Thoracic aorta (tissue), 2 donors: ENCODE results near the gene CD302. TPM values are rescaled to one million over a fixed set of nuclear protein-coding genes. Genes with fewer than 3 reads are reported as not detected.
"Not testable (repeated sequence)": the region's sequence is repeated elsewhere in the genome, so short reads cannot be mapped to it uniquely, and the experiment has no call there.

Experiments
- ATAC-seq: fragments of 150-250 bp; one replicate; pipeline ENCODE4 v1.8.0; 2017; ENCODE audit warnings: low read depth; ENCODE audit not compliant: insufficient number of reproducible peaks, low FRiP score
- DNase-seq: peaks from one replicate; pipeline ENCODE4 v3.0.0-alpha.2; 2020; ENCODE audit warnings: low spot score
- H3K27ac ChIP-seq, 2 donors: fragments of 200-600 bp; sonication (generic); 1 replicate in 1 of 2; 2 replicates in 1 of 2; pipeline ENCODE4 v1.5.1; 2016; ENCODE audit warnings: mild to moderate bottlenecking in 2 of 2, moderate library complexity in 2 of 2
- H3K27me3 ChIP-seq: fragments of 200-600 bp; sonication (generic); replicated peaks from 2 replicates; pipeline ENCODE4 v1.6.0; 2016; ENCODE audit warnings: mild to moderate bottlenecking; ENCODE audit not compliant: insufficient read depth
- H3K36me3 ChIP-seq: fragments of 200-600 bp; sonication (generic); one replicate; pipeline ENCODE4 v1.5.1; 2016
- H3K4me1 ChIP-seq, 2 donors: fragments of 200-600 bp; sonication (generic); 1 replicate in 1 of 2; 2 replicates in 1 of 2; pipeline versions ENCODE4 v1.5.1 to v1.6.0; 2016; ENCODE audit warnings: low read depth in 2 of 2, mild to moderate bottlenecking in 1 of 2; ENCODE audit not compliant: control insufficient read depth in 1 of 2
- H3K4me3 ChIP-seq: fragments of 200-600 bp; sonication (generic); 2 replicates; pipeline ENCODE4 v1.5.1; 2016; ENCODE audit warnings: mild to moderate bottlenecking
- H3K9me3 ChIP-seq: fragments of 200-600 bp; sonication (generic); 2 replicates; pipeline ENCODE4 v1.5.1; 2016
- CTCF ChIP-seq: fragments of 200-600 bp; sonication (generic); IDR thresholded peaks from one replicate; pipeline ENCODE4 v1.5.1; 2019; ENCODE audit warnings: antibody characterized with exemption
- total RNA-seq, 2 donors: library from RNA; depleted of rRNA; stranded (reverse); fragments of >200 nt; gene quantifications; one replicate each; pipeline versions ENCODE4 v1.1.0 to v1.2.3, GENCODE V29; 2016

Gene CD302
- total RNA-seq, 2 donors from 2014 or later, result 110 to 115 TPM

- H3K36me3 ChIP-seq, result no peaks in the 10 kb centered on the region
- H3K27ac ChIP-seq, result no peak overlapping the region
- H3K27me3 ChIP-seq, result no peaks in the 10 kb centered on the region
- no peaks in the 10 kb centered on the region for H3K9me3 ChIP-seq
- H3K4me3 ChIP-seq, result no peak overlapping the region
- H3K4me1 ChIP-seq, result peaks cover 19 to 46% of the 10 kb centered on the region in 2 donors
- DNase-seq, result no peak
- no peak for ATAC-seq
- TF ChIP-seq CTCF, result no peak
Observed at GRCh38 chr2:159793326-159793725, 4.7 kb downstream of the CD302 start.

- no peak for TF ChIP-seq CTCF
- no peak for ATAC-seq
- no peak overlapping the region for H3K27ac ChIP-seq
- no peaks in the 10 kb centered on the region for H3K36me3 ChIP-seq
- no peak overlapping the region for H3K4me3 ChIP-seq
- no peaks in the 10 kb centered on the region for H3K9me3 ChIP-seq
- peaks cover 19 to 46% of the 10 kb centered on the region in 2 donors for H3K4me1 ChIP-seq
- H3K27me3 ChIP-seq, result no peaks in the 10 kb centered on the region
- no peak for DNase-seq
Observed at GRCh38 chr2:159792599-159792998, 5.4 kb downstream of the CD302 start.

- Histone ChIP-seq H3K27me3 (no peaks in the 10 kb centered on the region), H3K27ac (no peak overlapping the region), H3K9me3 (no peaks in the 10 kb centered on the region), H3K36me3 (no peaks in the 10 kb centered on the region), H3K4me3 (no peak overlapping the region), H3K4me1 (peaks cover 21 to 46% of the 10 kb centered on the region in 2 donors)
- no peak for DNase-seq
- no peak for ATAC-seq
- no peak for TF ChIP-seq CTCF
Observed at GRCh38 chr2:159792036-159792435, 6.0 kb downstream of the CD302 start.

- ATAC-seq, result no peak
- peaks cover 16 to 31% of the 10 kb centered on the region in 2 donors for H3K4me1 ChIP-seq
- no peak overlapping the region for H3K4me3 ChIP-seq
- no peak overlapping the region for H3K27ac ChIP-seq
- no peak for TF ChIP-seq CTCF
- H3K36me3 ChIP-seq, result no peaks in the 10 kb centered on the region
- no peaks in the 10 kb centered on the region for H3K27me3 ChIP-seq
- DNase-seq, result no peak
- H3K9me3 ChIP-seq, result no peaks in the 10 kb centered on the region
Observed at GRCh38 chr2:159790323-159790722, 7.7 kb downstream of the CD302 start.

GRCh38 chr2:159788253-159788652, 9.8 kb downstream of the CD302 start:
- Histone ChIP-seq H3K36me3 (no peaks in the 10 kb centered on the region), H3K9me3 (no peaks in the 10 kb centered on the region), H3K4me3 (no peak overlapping the region), H3K27me3 (no peaks in the 10 kb centered on the region), H3K4me1 (peaks cover 11 to 27% of the 10 kb centered on the region in 2 donors), H3K27ac (no peak overlapping the region)
- TF ChIP-seq CTCF, result no peak
- DNase-seq (no peak), ATAC-seq (no peak)

GRCh38 chr2:159787647-159788046, 10.4 kb downstream of the CD302 start:
- H3K36me3 ChIP-seq, H3K4me3 ChIP-seq, ATAC-seq, H3K27ac ChIP-seq, H3K27me3 ChIP-seq, H3K9me3 ChIP-seq, DNase-seq: not testable (repeated sequence)
- peaks cover 6 to 25% of the 10 kb centered on the region in 2 donors for H3K4me1 ChIP-seq
